Transverse colon (tissue), 4 donors: ENCODE measurements around the gene DPPA5. TPM values are rescaled to one million over a fixed set of nuclear protein-coding genes. Genes with fewer than 3 reads are reported as not detected.

Experiments
- DNase-seq: peaks from one replicate; pipeline ENCODE4 v3.0.0-alpha.2; 2019
- H3K27ac ChIP-seq, 4 donors: fragments of 200-600 bp; sonication (generic); 2 replicates each; pipeline ENCODE4 v1.5.1; 2016 to 2018; ENCODE audit warnings: inconsistent platforms in 4 of 4
- H3K27me3 ChIP-seq: fragments of 200-600 bp; sonication (generic); 2 replicates; pipeline ENCODE4 v1.5.1; 2017; ENCODE audit warnings: inconsistent platforms
- H3K36me3 ChIP-seq, 4 donors: fragments of 200-600 bp; sonication (generic); 2 replicates each; pipeline ENCODE4 v1.5.1; 2017 to 2019; ENCODE audit warnings: inconsistent platforms in 4 of 4
- H3K4me1 ChIP-seq, 4 donors: fragments of 200-600 bp; sonication (generic); 2 replicates each; pipeline ENCODE4 v1.5.1; 2017 to 2020; ENCODE audit warnings: inconsistent platforms in 4 of 4
- H3K4me3 ChIP-seq, 4 donors: fragments of 200-600 bp; sonication (generic); 1 replicate in 1 of 4; 2 replicates in 3 of 4; pipeline versions ENCODE4 v1.5.1 to v1.6.1; 2017 to 2019; ENCODE audit warnings: inconsistent platforms in 4 of 4
- H3K9me3 ChIP-seq, 2 donors: fragments of 200-600 bp; sonication (generic); 2 replicates each; pipeline ENCODE4 v1.5.1; 2017 to 2019; ENCODE audit warnings: inconsistent platforms in 2 of 2
- EP300 ChIP-seq: sonication (generic); formaldehyde crosslinking; IDR thresholded peaks from one replicate; pipeline ENCODE4 v1.6.1; 2017; ENCODE audit warnings: antibody characterized with exemption, low read depth
- POLR2A ChIP-seq: fragments of 450-650 bp; IDR thresholded peaks from one replicate; pipeline ENCODE4 v1.6.1; 2016; ENCODE audit warnings: antibody characterized with exemption, mild to moderate bottlenecking, moderate library complexity
- POLR2AphosphoS5 ChIP-seq, 3 donors: sonication (generic); formaldehyde crosslinking; IDR thresholded peaks; one replicate each; pipeline ENCODE4 v1.6.1; 2016; ENCODE audit warnings: antibody characterized with exemption in 3 of 3
- WGBS, 2 donors: methylation state at CpG; one replicate each; pipeline ENCODE4 v1.1.5; 2018; ENCODE audit warnings: low coverage in 1 of 2; 5-methylcytosine and 5-hydroxymethylcytosine counted together
- in situ Hi-C, 4 donors: fragments of 200-750 bp; cut with MboI; loops; one replicate each; pipeline versions ENCODE4 v1.15.0 to v1.15.1; 2017; ENCODE audit warnings: low sequenced_read_pairs in 3 of 4, low pct_ligation_motif_present in 1 of 4, low pct_unique_long_range_greater_than_20kb in 1 of 4
- intact Hi-C: fragments of 100-400 bp; cut with DNase I; formaldehyde crosslinking; loops from one replicate; pipeline ENCODE4 v1.15.1; 2023; ENCODE audit warnings: low total_unique reads
- total RNA-seq, 4 donors: library from RNA; depleted of rRNA; stranded (reverse); fragments of >200 nt; gene quantifications; one replicate each; pipeline ENCODE4 v1.1.0, GENCODE V29; 2016
- TF ChIP-seq, protein P1 (sequence below), 5 experiments: fragments of 200-600 bp in 3 of 5; fragments of 450-650 bp in 2 of 5; sonication (generic) in 3 of 5; IDR thresholded peaks; 1 replicate in 2 of 5; 2 replicates in 3 of 5; pipeline ENCODE4 v1.5.1; 2016 to 2017; ENCODE audit warnings: antibody characterized with exemption in 5 of 5, inconsistent platforms in 3 of 5, mild to moderate bottlenecking in 2 of 5, moderate library complexity in 1 of 5

DPPA5 gene
- total RNA-seq, 4 donors from 2014 or later: not detected

- H3K9me3 ChIP-seq: no peaks in the 10 kb centered on the region
- H3K4me1 ChIP-seq: no peaks in the 10 kb centered on the region
- H3K4me3 ChIP-seq: no peak overlapping the region
- in situ Hi-C loops: loop anchor here in 1 of 4 donors (25.0 kb wide), 1 partner anchor 931 kb away; no protein-coding TSS in a partner anchor
- no peak for DNase-seq
- intact Hi-C loops: no loop called here
- H3K27ac ChIP-seq: no peak overlapping the region
- TF ChIP-seq EP300: no peak
- no peak for TF ChIP-seq POLR2A
- TF ChIP-seq, protein P1, sequence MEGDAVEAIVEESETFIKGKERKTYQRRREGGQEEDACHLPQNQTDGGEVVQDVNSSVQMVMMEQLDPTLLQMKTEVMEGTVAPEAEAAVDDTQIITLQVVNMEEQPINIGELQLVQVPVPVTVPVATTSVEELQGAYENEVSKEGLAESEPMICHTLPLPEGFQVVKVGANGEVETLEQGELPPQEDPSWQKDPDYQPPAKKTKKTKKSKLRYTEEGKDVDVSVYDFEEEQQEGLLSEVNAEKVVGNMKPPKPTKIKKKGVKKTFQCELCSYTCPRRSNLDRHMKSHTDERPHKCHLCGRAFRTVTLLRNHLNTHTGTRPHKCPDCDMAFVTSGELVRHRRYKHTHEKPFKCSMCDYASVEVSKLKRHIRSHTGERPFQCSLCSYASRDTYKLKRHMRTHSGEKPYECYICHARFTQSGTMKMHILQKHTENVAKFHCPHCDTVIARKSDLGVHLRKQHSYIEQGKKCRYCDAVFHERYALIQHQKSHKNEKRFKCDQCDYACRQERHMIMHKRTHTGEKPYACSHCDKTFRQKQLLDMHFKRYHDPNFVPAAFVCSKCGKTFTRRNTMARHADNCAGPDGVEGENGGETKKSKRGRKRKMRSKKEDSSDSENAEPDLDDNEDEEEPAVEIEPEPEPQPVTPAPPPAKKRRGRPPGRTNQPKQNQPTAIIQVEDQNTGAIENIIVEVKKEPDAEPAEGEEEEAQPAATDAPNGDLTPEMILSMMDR (IDR thresholded peaks at IDR 0.05): no peak
- no peak for TF ChIP-seq POLR2AphosphoS5 (IDR thresholded peaks at IDR 0.05)
- peaks cover 12% of the 10 kb centered on the region for H3K27me3 ChIP-seq
- no peaks in the 10 kb centered on the region for H3K36me3 ChIP-seq
Measured at GRCh38 chr6:73343164-73343563, 10.9 kb downstream of the DPPA5 start.

DNA sequence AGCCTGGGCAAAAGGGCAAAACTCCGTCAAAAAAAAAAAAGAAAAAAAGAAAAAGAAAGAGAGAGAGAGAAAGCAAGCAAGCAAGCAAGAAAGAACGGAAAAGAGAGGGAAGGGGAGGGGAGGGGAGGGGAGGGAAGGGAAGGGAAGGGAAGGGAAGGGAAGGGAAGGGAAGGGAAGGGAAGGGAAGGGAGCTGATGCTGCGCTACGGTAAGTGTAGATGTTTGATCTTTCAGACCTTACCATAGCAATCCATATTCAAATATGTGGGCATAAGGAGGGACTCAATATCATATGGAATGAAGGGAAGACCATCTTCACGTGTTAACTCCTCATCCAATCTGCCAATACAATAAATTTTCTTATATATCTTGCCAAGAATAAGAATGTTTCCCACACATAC, 11.9 kb downstream of the DPPA5 start:
- TF ChIP-seq POLR2A: no peak
- no peak for TF ChIP-seq EP300
- TF ChIP-seq, protein P1 (IDR thresholded peaks at IDR 0.05): no peak
- no peak for TF ChIP-seq POLR2AphosphoS5 (IDR thresholded peaks at IDR 0.05)
- DNase-seq: no peak
- Histone ChIP-seq H3K27ac (no peak overlapping the region), H3K4me1 (no peaks in the 10 kb centered on the region), H3K36me3 (no peaks in the 10 kb centered on the region), H3K9me3 (no peaks in the 10 kb centered on the region), H3K4me3 (no peak overlapping the region), H3K27me3 (peaks cover 6% of the 10 kb centered on the region)
- intact Hi-C loops: no loop called here
- in situ Hi-C loops: loop anchor here in 1 of 4 donors (25.0 kb wide), 1 partner anchor 930 kb away; no protein-coding TSS in a partner anchor
- WGBS, 2 donors: 79 to 80% methylated on average over 5 of the region's 5 CpGs

- intact Hi-C loops (no loop called here), in situ Hi-C loops (loop anchor here in 1 of 4 donors (25.0 kb wide), 1 partner anchor 929 kb away; no protein-coding TSS in a partner anchor)
- no peak overlapping the region for H3K27ac ChIP-seq
- no peaks in the 10 kb centered on the region for H3K4me1 ChIP-seq
- no peaks in the 10 kb centered on the region for H3K27me3 ChIP-seq
- no peak overlapping the region for H3K4me3 ChIP-seq
- no peaks in the 10 kb centered on the region for H3K36me3 ChIP-seq
- no peaks in the 10 kb centered on the region for H3K9me3 ChIP-seq
- TF ChIP-seq, protein P1 (IDR thresholded peaks at IDR 0.05): no peak
- no peak for TF ChIP-seq POLR2AphosphoS5 (IDR thresholded peaks at IDR 0.05)
- no peak for TF ChIP-seq EP300
- TF ChIP-seq POLR2A: no peak
- 79% methylated on average over 1 of the region's 1 CpG; no CpG with 5 or more reads in 1 of the 2 donors for WGBS, 2 donors
- no peak for DNase-seq
Measured at GRCh38 chr6:73341335-73341734, 12.7 kb downstream of the DPPA5 start.

DNA sequence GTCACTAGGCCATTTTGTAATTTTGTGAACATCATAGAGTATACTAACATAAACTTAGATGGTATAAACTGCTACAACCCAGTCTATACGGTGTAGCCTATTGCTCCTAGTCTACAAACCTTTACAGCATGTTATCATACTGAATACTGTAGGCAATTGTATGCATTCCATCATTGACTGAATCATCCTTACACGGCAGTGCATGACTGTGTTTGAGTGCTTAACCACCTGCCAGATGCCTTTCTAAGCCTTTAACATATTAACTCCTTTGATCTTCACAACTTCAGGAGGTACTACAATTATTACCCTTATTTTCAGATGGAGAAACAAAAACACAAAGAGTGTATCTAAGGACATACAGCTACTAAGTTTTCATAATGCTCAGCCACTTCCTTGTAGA, 14.0 kb downstream of the DPPA5 start:
- H3K36me3 ChIP-seq: no peaks in the 10 kb centered on the region
- no peak overlapping the region for H3K4me3 ChIP-seq
- WGBS, 2 donors: 31 to 41% methylated on average over 2 of the region's 2 CpGs
- no peaks in the 10 kb centered on the region for H3K27me3 ChIP-seq
- no peak for DNase-seq
- TF ChIP-seq POLR2AphosphoS5 (IDR thresholded peaks at IDR 0.05) (no peak), POLR2A (no peak), EP300 (no peak)
- TF ChIP-seq, protein P1 (IDR thresholded peaks at IDR 0.05): no peak
- H3K4me1 ChIP-seq: no peaks in the 10 kb centered on the region
- intact Hi-C loops: no loop called here
- H3K27ac ChIP-seq: no peak overlapping the region
- no peaks in the 10 kb centered on the region for H3K9me3 ChIP-seq
- in situ Hi-C loops: loop anchor here in 1 of 4 donors (25.0 kb wide), 1 partner anchor 928 kb away; no protein-coding TSS in a partner anchor
